Uterus (tissue), 4 donors: ENCODE results near the gene CCDC174. TPM values are rescaled to one million over a fixed set of nuclear protein-coding genes. Genes with fewer than 3 reads are reported as not detected.

Experiments
- DNase-seq, 2 donors: peaks; one replicate each; pipeline ENCODE4 v3.0.0-alpha.2; 2019 to 2020
- H3K27ac ChIP-seq, 2 donors: fragments of 200-600 bp; sonication (generic); 1 replicate in 1 of 2; 2 replicates in 1 of 2; pipeline ENCODE4 v1.5.1; 2016 to 2018
- H3K27me3 ChIP-seq, 2 donors: fragments of 200-600 bp; sonication (generic); one replicate each; pipeline ENCODE4 v1.5.1; 2018 to 2019; ENCODE audit warnings: control low read depth in 1 of 2
- H3K36me3 ChIP-seq, 2 donors: fragments of 200-600 bp; sonication (generic); one replicate each; pipeline ENCODE4 v1.5.1; 2019; ENCODE audit warnings: control low read depth in 1 of 2
- H3K4me1 ChIP-seq, 2 donors: fragments of 200-600 bp; sonication (generic); one replicate each; pipeline ENCODE4 v1.5.1; 2018 to 2019; ENCODE audit warnings: control low read depth in 1 of 2
- H3K4me3 ChIP-seq, 2 donors: fragments of 200-600 bp; sonication (generic); 1 replicate in 1 of 2; 2 replicates in 1 of 2; pipeline ENCODE4 v1.5.1; 2018 to 2019; ENCODE audit warnings: mild to moderate bottlenecking in 1 of 2
- H3K9me3 ChIP-seq, 2 donors: fragments of 200-600 bp; sonication (generic); one replicate each; pipeline ENCODE4 v1.5.1; 2019; ENCODE audit warnings: control low read depth in 1 of 2
- POLR2A ChIP-seq, 2 donors: fragments of 450-650 bp; IDR thresholded peaks; one replicate each; pipeline ENCODE4 v1.6.1; 2016; ENCODE audit warnings: antibody characterized with exemption in 2 of 2, mild to moderate bottlenecking in 1 of 2, moderate library complexity in 1 of 2
- intact Hi-C: fragments of 100-400 bp; cut with DNase I; formaldehyde crosslinking; loops from one replicate; pipeline ENCODE4 v1.15.1; 2023; ENCODE audit warnings: low total_unique reads
- total RNA-seq, 4 donors: library from RNA; depleted of rRNA in 3 of 4; stranded (reverse); fragments of >200 nt in 3 of 4; gene quantifications; one replicate each; pipeline versions ENCODE4 v1.1.0 to v1.2.4, GENCODE V29; 2014 to 2023
- TF ChIP-seq, protein P1 (sequence below), 4 experiments: fragments of 200-600 bp in 2 of 4; fragments of 450-650 bp in 2 of 4; sonication (generic) in 2 of 4; IDR thresholded peaks; one replicate each; pipeline ENCODE4 v1.5.1; 2016 to 2019; ENCODE audit warnings: antibody characterized with exemption in 4 of 4, mild to moderate bottlenecking in 2 of 4, moderate library complexity in 1 of 4
- donor health status: DM: yes; HTN: yes; CAD: no.

CCDC174 gene
- total RNA-seq, 4 donors from 2014 or later, result 5.3 to 33.1 (median 14.4) TPM

DNA sequence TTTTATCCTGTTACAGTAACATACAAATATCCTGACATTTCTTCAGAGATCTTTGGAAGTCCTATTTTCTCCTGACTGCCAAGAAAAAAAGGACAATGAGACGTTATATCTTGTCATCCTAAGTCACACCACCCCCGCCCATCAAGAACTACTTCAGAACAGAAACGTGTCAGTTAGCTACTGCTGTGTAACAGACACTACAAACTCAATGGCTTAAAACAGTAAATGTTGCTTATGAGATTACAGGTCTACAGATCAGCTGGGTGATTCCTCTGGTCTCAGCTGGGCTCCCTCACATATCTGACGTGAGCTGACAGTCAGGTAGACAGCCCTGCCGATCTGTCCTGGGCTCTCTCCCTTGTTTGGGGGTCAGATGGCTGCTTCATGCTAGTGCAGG, 20.5 kb upstream of the CCDC174 start:
- Histone ChIP-seq H3K27me3 (no peaks in the 10 kb centered on the region), H3K36me3 (no peaks in the 10 kb centered on the region), H3K4me3 (no peak overlapping the region), H3K27ac (no peak overlapping the region), H3K9me3 (no peaks in the 10 kb centered on the region), H3K4me1 (no peaks in the 10 kb centered on the region)
- no peak for DNase-seq
- intact Hi-C loops, result no loop called here
- TF ChIP-seq, protein P1, sequence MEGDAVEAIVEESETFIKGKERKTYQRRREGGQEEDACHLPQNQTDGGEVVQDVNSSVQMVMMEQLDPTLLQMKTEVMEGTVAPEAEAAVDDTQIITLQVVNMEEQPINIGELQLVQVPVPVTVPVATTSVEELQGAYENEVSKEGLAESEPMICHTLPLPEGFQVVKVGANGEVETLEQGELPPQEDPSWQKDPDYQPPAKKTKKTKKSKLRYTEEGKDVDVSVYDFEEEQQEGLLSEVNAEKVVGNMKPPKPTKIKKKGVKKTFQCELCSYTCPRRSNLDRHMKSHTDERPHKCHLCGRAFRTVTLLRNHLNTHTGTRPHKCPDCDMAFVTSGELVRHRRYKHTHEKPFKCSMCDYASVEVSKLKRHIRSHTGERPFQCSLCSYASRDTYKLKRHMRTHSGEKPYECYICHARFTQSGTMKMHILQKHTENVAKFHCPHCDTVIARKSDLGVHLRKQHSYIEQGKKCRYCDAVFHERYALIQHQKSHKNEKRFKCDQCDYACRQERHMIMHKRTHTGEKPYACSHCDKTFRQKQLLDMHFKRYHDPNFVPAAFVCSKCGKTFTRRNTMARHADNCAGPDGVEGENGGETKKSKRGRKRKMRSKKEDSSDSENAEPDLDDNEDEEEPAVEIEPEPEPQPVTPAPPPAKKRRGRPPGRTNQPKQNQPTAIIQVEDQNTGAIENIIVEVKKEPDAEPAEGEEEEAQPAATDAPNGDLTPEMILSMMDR (IDR thresholded peaks at IDR 0.05), result no peak
- no peak for TF ChIP-seq POLR2A (IDR thresholded peaks at IDR 0.05)

DNA sequence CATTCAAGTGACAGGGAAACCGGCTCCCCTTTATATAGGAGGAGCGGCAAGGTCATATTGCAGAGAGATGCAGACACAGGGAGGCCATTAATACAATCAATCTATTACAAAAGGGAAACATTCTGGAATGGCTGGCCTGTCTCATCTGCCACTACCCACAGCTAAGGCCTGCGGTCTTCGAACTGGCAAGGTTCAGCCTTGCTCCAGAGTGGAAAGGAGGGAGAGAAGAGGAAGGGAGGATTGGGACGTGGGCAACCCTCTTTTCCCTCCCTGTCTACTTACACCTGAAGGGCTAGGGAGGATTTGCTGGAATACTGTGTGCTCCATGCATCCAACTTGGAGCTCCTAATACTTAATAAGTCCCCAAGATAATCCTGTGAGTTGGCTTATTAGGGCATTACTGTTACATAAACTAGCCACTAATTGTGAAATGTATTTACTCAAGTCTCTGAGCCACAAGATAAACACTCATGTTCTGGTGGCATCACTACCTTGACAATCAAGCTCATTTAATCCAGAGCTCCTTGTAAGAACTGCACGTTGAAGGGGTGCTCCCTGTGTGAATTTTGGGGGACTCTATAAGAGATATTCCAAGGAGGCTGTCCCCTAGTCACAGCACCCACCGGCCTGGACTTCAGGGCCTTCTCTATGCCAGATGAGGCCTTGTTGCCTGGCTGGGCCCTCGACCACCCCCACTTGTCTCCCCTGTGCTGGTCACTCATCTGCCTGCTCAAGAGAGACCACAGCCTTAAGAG, 19.7 kb upstream of the CCDC174 start:
- no peak overlapping the region for H3K27ac ChIP-seq
- no peak for DNase-seq
- no peaks in the 10 kb centered on the region for H3K9me3 ChIP-seq
- H3K4me1 ChIP-seq, result no peaks in the 10 kb centered on the region
- H3K36me3 ChIP-seq, result no peaks in the 10 kb centered on the region
- H3K27me3 ChIP-seq, result no peaks in the 10 kb centered on the region
- TF ChIP-seq POLR2A (IDR thresholded peaks at IDR 0.05), result no peak
- TF ChIP-seq, protein P1 (IDR thresholded peaks at IDR 0.05), result no peak
- intact Hi-C loops, result no loop called here
- no peak overlapping the region for H3K4me3 ChIP-seq

DNA sequence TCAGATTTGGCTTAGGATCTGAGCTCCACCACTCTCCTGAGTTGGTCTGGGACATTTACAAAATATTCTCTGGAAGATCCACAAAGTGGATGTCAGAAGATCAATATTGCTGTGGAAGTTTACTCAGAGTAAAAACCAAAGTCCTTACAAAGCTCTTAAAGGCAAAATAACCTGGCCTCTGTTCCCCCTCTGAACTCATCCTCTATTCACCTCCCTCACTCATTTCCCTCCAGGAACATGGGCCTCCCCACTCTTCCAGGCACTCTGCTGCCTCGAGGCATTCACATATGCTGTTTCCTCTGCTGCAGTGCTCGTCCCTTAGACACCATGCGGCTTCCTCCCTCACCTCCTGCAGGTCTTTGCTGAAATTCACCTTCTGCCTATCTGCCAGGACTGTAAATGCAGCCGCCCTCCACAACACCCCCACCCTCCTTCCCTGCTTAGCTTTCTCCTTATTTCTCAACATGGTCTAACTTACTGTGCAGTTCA, 19.1 kb upstream of the CCDC174 start:
- no peaks in the 10 kb centered on the region for H3K27me3 ChIP-seq

DNA sequence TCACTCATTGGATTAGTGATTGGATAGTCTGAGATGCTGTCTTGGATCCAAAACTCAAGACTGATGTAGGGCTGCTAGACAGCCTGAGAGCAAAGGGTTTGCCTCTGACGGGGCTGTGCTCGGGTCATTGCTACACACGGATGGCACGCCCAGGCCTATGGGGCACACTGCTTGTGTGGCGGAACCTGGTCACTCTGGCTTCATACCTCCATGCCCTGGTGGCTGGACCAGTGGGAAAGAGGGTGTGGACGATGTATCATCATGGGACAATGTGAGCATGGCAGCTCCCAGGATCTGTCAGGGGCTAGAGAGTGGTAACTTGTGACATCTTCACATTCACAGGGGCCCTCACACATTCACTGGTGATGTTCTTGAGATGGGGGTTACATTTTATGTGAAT, 18.1 kb upstream of the CCDC174 start:
- intact Hi-C loops, result no loop called here
- no peaks in the 10 kb centered on the region for H3K4me1 ChIP-seq
- H3K36me3 ChIP-seq, result no peaks in the 10 kb centered on the region
- H3K4me3 ChIP-seq, result no peak overlapping the region
- DNase-seq, result no peak
- H3K27ac ChIP-seq, result no peak overlapping the region
- H3K9me3 ChIP-seq, result no peaks in the 10 kb centered on the region
- H3K27me3 ChIP-seq, result no peaks in the 10 kb centered on the region
- TF ChIP-seq POLR2A (IDR thresholded peaks at IDR 0.05), result no peak
- TF ChIP-seq, protein P1 (IDR thresholded peaks at IDR 0.05), result no peak

More for the DNA sequence above, 19.1 kb upstream of the CCDC174 start:
- H3K4me1 ChIP-seq, result no peaks in the 10 kb centered on the region
- no peak overlapping the region for H3K27ac ChIP-seq
- no peaks in the 10 kb centered on the region for H3K36me3 ChIP-seq
- intact Hi-C loops, result no loop called here
- no peak overlapping the region for H3K4me3 ChIP-seq
- H3K9me3 ChIP-seq, result no peaks in the 10 kb centered on the region
- TF ChIP-seq, protein P1 (IDR thresholded peaks at IDR 0.05), result no peak
- no peak for TF ChIP-seq POLR2A (IDR thresholded peaks at IDR 0.05)
- DNase-seq, result no peak

DNA sequence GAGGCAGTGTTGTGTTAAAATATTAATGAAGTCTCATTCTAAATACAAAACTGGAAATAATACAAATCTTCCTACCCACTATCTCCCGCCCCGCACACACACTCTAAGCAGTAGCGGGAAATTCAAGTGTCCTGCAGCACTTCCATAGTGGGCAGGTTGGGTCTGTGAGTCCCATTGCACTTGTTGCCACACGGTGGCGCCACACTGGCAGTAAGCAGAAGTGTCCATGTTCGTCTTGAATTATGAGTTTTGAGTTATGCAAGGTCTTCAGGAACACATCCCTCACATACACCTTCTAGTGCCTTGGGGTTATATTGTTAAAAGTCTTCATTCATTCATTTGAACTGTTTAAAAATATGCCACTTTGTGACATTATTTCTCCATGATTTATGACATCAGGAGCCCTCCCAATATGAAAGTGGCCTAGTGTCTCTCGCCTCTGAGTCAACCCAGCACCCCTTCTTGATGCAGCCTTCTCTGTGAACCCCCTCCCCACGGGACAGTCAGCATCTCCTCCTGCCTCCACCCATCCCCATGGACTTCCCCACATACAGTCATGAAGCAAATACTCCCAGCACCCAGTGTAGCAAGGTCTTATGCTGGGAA, 17.6 kb upstream of the CCDC174 start:
- Histone ChIP-seq H3K4me3 (no peak overlapping the region), H3K27me3 (no peaks in the 10 kb centered on the region), H3K4me1 (no peaks in the 10 kb centered on the region), H3K27ac (no peak overlapping the region), H3K36me3 (no peaks in the 10 kb centered on the region), H3K9me3 (no peaks in the 10 kb centered on the region)
- no peak for DNase-seq
- intact Hi-C loops, result no loop called here
- no peak for TF ChIP-seq POLR2A (IDR thresholded peaks at IDR 0.05)
- TF ChIP-seq, protein P1 (IDR thresholded peaks at IDR 0.05), result peak; percentile 27 to 51 (median 36)
